Measurements from ENCODE around the gene CEP70. TPM values are rescaled to one million over a fixed set of nuclear protein-coding genes. Genes with fewer than 3 reads are reported as not detected.
A peak's percentile ranks its signal among the peaks of the same experiment; 100 is the strongest.
"Not testable (repeated sequence)": the region's sequence is repeated elsewhere in the genome, so short reads cannot be mapped to it uniquely, and the experiment has no call there.

Gene CEP70
- total RNA-seq, 4 donors from 2014 or later = 68.3 to 100 (median 71.9) TPM

DNA sequence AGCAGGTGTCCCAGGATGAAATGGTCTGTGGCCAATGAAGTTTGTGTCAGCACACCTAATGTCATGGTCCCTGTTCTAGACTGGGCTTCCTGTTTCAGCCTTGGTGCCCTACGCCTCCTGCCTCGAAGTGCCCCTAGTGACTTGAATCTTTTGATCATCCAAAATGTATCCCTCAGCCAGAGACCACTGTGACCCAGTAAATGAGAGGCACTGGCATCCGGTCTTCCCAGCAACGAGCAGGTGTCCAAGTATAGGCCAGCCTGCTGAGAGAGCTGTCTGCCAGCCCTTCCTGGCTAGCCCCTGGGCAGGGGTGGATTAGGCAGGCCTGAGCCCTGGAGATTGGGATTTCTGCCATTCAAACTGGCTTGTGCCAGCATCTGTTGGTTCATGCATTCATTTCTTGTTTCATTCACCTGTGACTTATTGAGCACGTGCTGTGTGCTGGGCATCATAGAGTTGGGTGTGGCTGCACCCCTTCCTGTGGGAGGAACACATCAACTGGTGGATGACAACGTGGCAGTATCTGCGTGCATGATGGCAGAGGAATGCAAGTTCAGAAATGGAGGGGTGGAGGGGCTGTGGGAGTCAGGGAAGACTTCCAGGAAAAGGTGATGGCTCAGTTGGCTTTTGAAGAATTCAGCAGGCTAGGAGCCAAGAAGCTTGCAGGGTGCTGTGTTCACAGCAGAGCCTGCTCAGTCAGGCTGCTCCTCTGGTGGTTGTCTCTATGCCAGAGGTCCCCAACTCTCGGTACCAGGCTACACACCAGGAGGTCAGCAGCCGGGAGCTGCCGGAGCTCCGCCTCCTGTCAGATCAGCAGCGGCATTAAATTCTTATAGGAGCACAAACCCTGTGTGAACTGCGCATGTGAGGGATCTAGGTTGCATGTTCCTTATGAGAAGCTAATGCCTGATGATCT, 138.0 kb downstream of the CEP70 start:
- Histone ChIP-seq H3K27me3 (no peaks in the 10 kb centered on the region), H3K4me3 (replicated peaks in 1 of 3) (no peak overlapping the region), H3K36me3 (no peaks in the 10 kb centered on the region), H3K4me1 (peaks cover 0 to 14% of the 10 kb centered on the region in 2 donors), H3K9me3 (no peaks in the 10 kb centered on the region), H3K27ac (no peak overlapping the region)
- peak; percentile 70 to 78 for DNase-seq
- TF ChIP-seq POLR2A (IDR thresholded peaks at IDR 0.05) = no peak
- TF ChIP-seq, protein P1, sequence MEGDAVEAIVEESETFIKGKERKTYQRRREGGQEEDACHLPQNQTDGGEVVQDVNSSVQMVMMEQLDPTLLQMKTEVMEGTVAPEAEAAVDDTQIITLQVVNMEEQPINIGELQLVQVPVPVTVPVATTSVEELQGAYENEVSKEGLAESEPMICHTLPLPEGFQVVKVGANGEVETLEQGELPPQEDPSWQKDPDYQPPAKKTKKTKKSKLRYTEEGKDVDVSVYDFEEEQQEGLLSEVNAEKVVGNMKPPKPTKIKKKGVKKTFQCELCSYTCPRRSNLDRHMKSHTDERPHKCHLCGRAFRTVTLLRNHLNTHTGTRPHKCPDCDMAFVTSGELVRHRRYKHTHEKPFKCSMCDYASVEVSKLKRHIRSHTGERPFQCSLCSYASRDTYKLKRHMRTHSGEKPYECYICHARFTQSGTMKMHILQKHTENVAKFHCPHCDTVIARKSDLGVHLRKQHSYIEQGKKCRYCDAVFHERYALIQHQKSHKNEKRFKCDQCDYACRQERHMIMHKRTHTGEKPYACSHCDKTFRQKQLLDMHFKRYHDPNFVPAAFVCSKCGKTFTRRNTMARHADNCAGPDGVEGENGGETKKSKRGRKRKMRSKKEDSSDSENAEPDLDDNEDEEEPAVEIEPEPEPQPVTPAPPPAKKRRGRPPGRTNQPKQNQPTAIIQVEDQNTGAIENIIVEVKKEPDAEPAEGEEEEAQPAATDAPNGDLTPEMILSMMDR (IDR thresholded peaks at IDR 0.05) = no peak
- intact Hi-C loops (cut with DNase I) = no loop called here
- 57 to 64% methylated on average over 9 to 13 of the region's 13 CpGs for WGBS, 2 donors

DNA sequence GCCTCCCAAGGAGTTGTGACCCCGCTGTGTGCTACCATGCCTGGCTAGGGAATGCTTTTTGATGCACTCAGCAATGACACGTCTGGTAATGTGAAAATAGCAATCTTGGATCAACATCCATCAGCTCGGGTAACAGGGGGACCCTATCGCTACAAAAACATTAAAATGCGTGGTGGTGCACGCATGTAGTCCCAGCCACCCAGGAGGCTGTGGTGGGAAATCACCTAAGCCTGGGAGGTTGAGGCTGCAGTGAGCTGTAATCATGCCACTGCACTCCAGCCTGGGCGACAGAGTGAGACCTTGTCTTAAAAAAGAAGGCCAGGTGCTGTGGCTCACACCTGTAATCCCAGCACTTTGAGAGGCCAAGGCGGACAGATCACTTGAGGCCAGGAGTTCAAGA, 140.1 kb downstream of the CEP70 start:
- peaks cover 0 to 10% of the 10 kb centered on the region in 2 donors for H3K4me1 ChIP-seq
- WGBS, 2 donors = 83 to 94% methylated on average over 8 of the region's 8 CpGs
- intact Hi-C loops (cut with DNase I); DNase-seq; H3K36me3 ChIP-seq; H3K4me3 ChIP-seq (replicated peaks in 1 of 3); H3K27ac ChIP-seq; H3K9me3 ChIP-seq; H3K27me3 ChIP-seq: not testable (repeated sequence)

GRCh38 chr3:138452436-138452835, 141.6 kb downstream of the CEP70 start:
- no peak for DNase-seq
- intact Hi-C loops (cut with DNase I) = no loop called here
- WGBS, 2 donors = 70 to 78% methylated on average over 4 to 6 of the region's 6 CpGs

DNA sequence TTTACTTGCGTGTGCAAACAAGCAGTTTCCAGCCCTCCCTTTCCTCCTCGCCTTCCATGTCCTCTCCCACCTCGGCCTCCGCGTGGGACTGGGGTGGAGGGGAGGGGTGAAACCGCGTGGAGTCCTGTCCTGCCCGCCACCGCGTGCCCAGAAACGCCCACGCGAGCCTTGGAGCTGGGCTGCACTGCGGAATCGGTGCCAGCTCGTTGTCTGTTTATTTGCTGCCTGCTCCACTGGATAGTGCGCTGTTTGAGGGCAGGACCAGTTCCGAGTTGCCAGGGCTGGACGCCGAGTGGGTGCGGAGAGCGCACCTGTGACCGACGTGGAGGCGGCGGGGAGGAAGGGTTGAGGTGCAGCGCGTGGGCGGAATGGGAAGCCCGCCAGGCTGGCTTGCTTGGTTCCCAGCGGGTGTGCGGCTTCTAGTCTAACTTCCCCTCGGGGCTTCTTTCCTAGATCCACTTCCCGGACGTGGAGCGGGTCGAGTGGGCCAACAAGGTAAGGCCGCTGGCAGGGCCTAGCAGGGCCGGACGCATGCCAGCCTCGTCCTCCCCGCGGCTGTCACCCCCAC, 142.4 kb downstream of the CEP70 start:
- WGBS, 2 donors = 88 to 90% methylated on average over 42 to 43 of the region's 43 CpGs

More at GRCh38 chr3:138452436-138452835, 141.6 kb downstream of the CEP70 start:
- Histone ChIP-seq H3K9me3 (no peaks in the 10 kb centered on the region), H3K4me3 (replicated peaks in 1 of 3) (no peak overlapping the region), H3K36me3 (no peaks in the 10 kb centered on the region), H3K27me3 (no peaks in the 10 kb centered on the region), H3K4me1 (peaks cover 0 to 10% of the 10 kb centered on the region in 2 donors), H3K27ac (no peak overlapping the region)
- TF ChIP-seq, protein P1 (IDR thresholded peaks at IDR 0.05) = no peak
- no peak for TF ChIP-seq POLR2A (IDR thresholded peaks at IDR 0.05)

GRCh38 chr3:138450704-138451424, 143.2 kb downstream of the CEP70 start:
- DNase-seq = no peak
- H3K4me1 ChIP-seq = peaks cover 0 to 1% of the 10 kb centered on the region in 2 donors
- no peaks in the 10 kb centered on the region for H3K27me3 ChIP-seq
- no peak overlapping the region for H3K4me3 ChIP-seq (replicated peaks in 1 of 3)
- H3K9me3 ChIP-seq = no peaks in the 10 kb centered on the region
- no peaks in the 10 kb centered on the region for H3K36me3 ChIP-seq
- WGBS, 2 donors = 78 to 88% methylated on average over 6 of the region's 6 CpGs
- TF ChIP-seq POLR2A (IDR thresholded peaks at IDR 0.05) = no peak
- TF ChIP-seq, protein P1 (IDR thresholded peaks at IDR 0.05) = no peak
- no peak overlapping the region for H3K27ac ChIP-seq
- intact Hi-C loops (cut with DNase I) = no loop called here

More for the DNA sequence above, 142.4 kb downstream of the CEP70 start:
- no peaks in the 10 kb centered on the region for H3K9me3 ChIP-seq
- H3K36me3 ChIP-seq = no peaks in the 10 kb centered on the region
- no peak for TF ChIP-seq POLR2A (IDR thresholded peaks at IDR 0.05)
- TF ChIP-seq, protein P1 (IDR thresholded peaks at IDR 0.05) = no peak
- H3K27me3 ChIP-seq = no peaks in the 10 kb centered on the region
- H3K4me1 ChIP-seq = peaks cover 0 to 9% of the 10 kb centered on the region in 2 donors
- H3K27ac ChIP-seq = no peak overlapping the region
- H3K4me3 ChIP-seq (replicated peaks in 1 of 3) = no peak overlapping the region
- intact Hi-C loops (cut with DNase I) = no loop called here
- DNase-seq = no peak

Measured in thyroid gland (tissue), 4 donors.